OCI-LY3 (cell line): ENCODE results near the gene USP20.

Experiments used
- H2AFZ ChIP-seq: fragments of 200-600, 300-600 bp; shearing (Covaris generic); 2 replicates; pipeline ENCODE4 v1.6.0; 2014; ENCODE audit warnings: antibody characterized with exemption, low read depth, low read length
- H3K27ac ChIP-seq: fragments of 200-600, 300-600 bp; sonication (generic); 2 replicates; pipeline ENCODE4 v1.5.1; 2014; ENCODE audit warnings: mild to moderate bottlenecking, low read length, moderate library complexity, mixed read lengths
- H3K27me3 ChIP-seq: fragments of 200-600, 300-600 bp; sonication (generic); 2 replicates; pipeline ENCODE4 v1.6.1; 2014; ENCODE audit warnings: low read depth, low read length, mixed read lengths
- H3K36me3 ChIP-seq: fragments of 200-600, 300-600 bp; sonication (generic); replicated peaks from 2 replicates; pipeline ENCODE3; 2014; ENCODE audit warnings: low read depth, low read length, mixed read lengths
- H3K4me1 ChIP-seq: fragments of 300-600, 200-600 bp; sonication (generic); 2 replicates; pipeline ENCODE4 v1.6.1; 2014; ENCODE audit warnings: low read length, mixed read lengths
- H3K4me2 ChIP-seq: fragments of 200-600, 300-600 bp; sonication (generic); 2 replicates; pipeline ENCODE4 v1.6.1; 2014; ENCODE audit warnings: low read length, mixed read lengths
- H3K4me3 ChIP-seq: fragments of 300-600, 200-600 bp; sonication (generic); 2 replicates; pipeline ENCODE4 v1.5.1; 2014; ENCODE audit warnings: antibody characterized with exemption, mild to moderate bottlenecking, low read length, moderate library complexity
- H3K79me2 ChIP-seq: fragments of 300-600, 200-600 bp; shearing (Covaris generic); 2 replicates; pipeline ENCODE4 v1.6.1; 2014; ENCODE audit warnings: mild to moderate bottlenecking, low read length, mixed read lengths
- H3K9ac ChIP-seq: fragments of 300-600, 200-600 bp; shearing (Covaris generic); 2 replicates; pipeline ENCODE4 v1.6.0; 2014; ENCODE audit warnings: mild to moderate bottlenecking, low read length, moderate library complexity
- H3K9me3 ChIP-seq: fragments of 200-600, 300-600 bp; shearing (Covaris generic); 2 replicates; pipeline ENCODE4 v1.6.1; 2014; ENCODE audit warnings: low read length, mixed read lengths; ENCODE audit not compliant: insufficient read depth
- H4K20me1 ChIP-seq: fragments of 200-600, 300-600 bp; sonication (generic); 2 replicates; pipeline ENCODE4 v1.6.1; 2016; ENCODE audit warnings: low read length, mixed read lengths; ENCODE audit not compliant: insufficient read depth
- CTCF ChIP-seq: fragments of 200-600, 300-600 bp; sonication (generic); IDR thresholded peaks from 2 replicates; pipeline ENCODE4 v1.5.1; 2014; ENCODE audit warnings: antibody characterized with exemption, low read length, low read depth
- EZH2phosphoT487 ChIP-seq: fragments of 200-600 bp; shearing (Covaris generic); IDR thresholded peaks from 2 replicates; pipeline ENCODE4 v1.6.1; 2018; ENCODE audit warnings: antibody characterized with exemption, mixed run types, low read depth

The USP20 gene

DNA sequence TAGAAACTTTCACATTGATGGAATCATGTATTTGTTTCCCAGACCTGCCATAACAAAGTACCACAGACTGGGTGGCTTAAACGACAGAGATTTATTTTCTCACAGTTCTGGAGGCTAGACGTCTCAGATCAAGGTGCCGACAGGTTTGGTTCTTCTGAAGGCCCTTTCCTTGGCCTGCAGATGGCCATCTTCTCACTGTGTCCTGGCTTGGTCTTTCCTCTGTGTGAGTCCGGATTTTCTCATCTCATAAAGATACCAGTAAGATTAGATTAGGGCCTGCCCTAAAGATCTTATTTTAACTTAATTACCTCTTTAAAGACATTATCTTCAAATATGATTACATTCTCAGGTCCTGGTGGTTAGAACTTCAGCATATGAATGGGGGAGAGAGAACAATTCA lies 5.8 kb downstream of the USP20 start:
- H2AFZ ChIP-seq = no peak overlapping the region
- H3K79me2 ChIP-seq = peaks cover 3% of the 10 kb centered on the region
- H3K36me3 ChIP-seq = no peaks in the 10 kb centered on the region
- H3K4me3 ChIP-seq = no peak overlapping the region
- H3K4me1 ChIP-seq = peaks cover 5% of the 10 kb centered on the region
- no peak overlapping the region for H3K4me2 ChIP-seq
- TF ChIP-seq CTCF = no peak
- no peak for TF ChIP-seq EZH2phosphoT487
- no peak overlapping the region for H3K27ac ChIP-seq
- H4K20me1 ChIP-seq = no peaks in the 10 kb centered on the region
- no peak overlapping the region for H3K9ac ChIP-seq
- H3K9me3 ChIP-seq = no peaks in the 10 kb centered on the region
- no peaks in the 10 kb centered on the region for H3K27me3 ChIP-seq

DNA sequence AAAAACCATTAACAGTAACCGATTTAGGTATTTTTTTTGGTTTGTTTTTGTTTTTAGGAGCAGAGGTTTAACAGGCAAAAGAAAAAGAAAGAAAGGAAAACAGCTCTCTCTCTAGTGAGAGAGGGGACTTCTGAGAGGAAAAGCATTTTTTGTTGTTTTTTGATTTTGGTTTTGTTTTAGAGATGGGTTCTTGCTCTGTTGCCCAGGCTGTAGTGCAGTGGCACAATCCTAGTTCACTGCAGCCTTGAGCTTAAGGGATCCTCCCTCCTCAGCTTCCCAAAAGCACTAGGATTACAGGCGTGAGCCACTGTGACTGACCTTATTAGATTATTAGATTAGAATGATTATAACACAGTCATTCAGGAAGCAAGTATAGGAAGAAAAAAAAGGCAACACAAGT lies 10.1 kb downstream of the USP20 start:
- Histone ChIP-seq H3K27me3 (no peaks in the 10 kb centered on the region), H3K4me3 (no peak overlapping the region), H3K9ac (no peak overlapping the region), H3K4me2 (no peak overlapping the region), H3K4me1 (no peaks in the 10 kb centered on the region), H3K79me2 (no peaks in the 10 kb centered on the region), H3K36me3 (no peaks in the 10 kb centered on the region), H3K9me3 (no peaks in the 10 kb centered on the region), H3K27ac (no peak overlapping the region), H2AFZ (no peak overlapping the region), H4K20me1 (no peaks in the 10 kb centered on the region)
- TF ChIP-seq EZH2phosphoT487 (no peak), CTCF (no peak)

DNA sequence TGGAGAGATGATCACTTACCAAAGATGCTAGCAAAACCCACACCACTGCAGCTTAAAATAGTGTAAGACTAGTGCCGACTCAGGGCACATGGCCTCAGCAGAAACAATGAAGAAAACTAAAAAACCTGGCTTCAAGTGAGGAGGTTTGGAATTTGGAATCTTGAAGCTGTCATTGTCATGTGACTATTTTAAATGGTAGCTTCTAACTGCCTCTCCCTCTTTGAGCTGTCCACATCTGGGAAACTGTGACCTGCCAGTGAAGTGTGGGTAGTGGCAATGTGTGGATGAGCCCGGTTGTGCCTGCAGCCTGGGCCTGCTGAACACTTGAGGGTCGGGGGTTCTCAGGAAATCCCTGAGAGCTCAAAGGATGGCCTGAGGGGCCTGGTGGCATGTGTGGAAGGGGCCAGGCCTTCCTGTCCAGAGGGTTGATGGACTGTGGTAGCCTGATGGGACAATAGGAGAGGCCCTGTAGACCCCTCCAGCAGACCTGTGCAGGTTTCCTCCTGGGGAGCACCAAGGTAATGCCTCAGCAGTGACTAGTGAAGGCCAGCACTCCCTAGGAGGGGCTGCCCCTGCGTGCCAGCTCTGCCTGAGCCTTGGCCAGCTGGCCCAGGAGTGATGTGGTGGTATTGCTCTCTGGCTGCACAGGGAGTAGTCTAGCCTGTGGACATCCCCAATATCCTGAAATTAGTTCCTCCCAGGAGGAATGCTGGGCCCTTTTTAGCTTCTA lies 13.6 kb downstream of the USP20 start:
- Histone ChIP-seq H3K9ac (no peak overlapping the region), H3K4me1 (no peaks in the 10 kb centered on the region), H4K20me1 (no peaks in the 10 kb centered on the region), H3K4me3 (no peak overlapping the region), H3K27ac (no peak overlapping the region), H2AFZ (no peak overlapping the region), H3K79me2 (no peaks in the 10 kb centered on the region), H3K4me2 (no peak overlapping the region), H3K9me3 (no peaks in the 10 kb centered on the region), H3K27me3 (no peaks in the 10 kb centered on the region), H3K36me3 (no peaks in the 10 kb centered on the region)
- TF ChIP-seq EZH2phosphoT487 = no peak
- no peak for TF ChIP-seq CTCF

- Histone ChIP-seq H3K9me3 (no peaks in the 10 kb centered on the region), H3K27ac (no peak overlapping the region), H4K20me1 (no peaks in the 10 kb centered on the region), H2AFZ (no peak overlapping the region), H3K27me3 (no peaks in the 10 kb centered on the region), H3K79me2 (no peaks in the 10 kb centered on the region), H3K9ac (no peak overlapping the region), H3K4me3 (no peak overlapping the region), H3K36me3 (no peaks in the 10 kb centered on the region), H3K4me1 (no peaks in the 10 kb centered on the region), H3K4me2 (no peak overlapping the region)
- TF ChIP-seq EZH2phosphoT487 (no peak), CTCF (no peak)
These were observed 14.6 kb downstream of the USP20 start for GRCh38 chr9:129849901-129850300.
